GM04503 (cell line): ENCODE measurements around the gene PCNX3.

Experiments
- DNase-seq: peaks from one replicate; pipeline ENCODE4 v3.0.0-alpha.2; 2012; ENCODE audit warnings: low read depth

The PCNX3 gene

GRCh38 chr11:65580756-65581155, 34.8 kb upstream of the PCNX3 start:
- DNase-seq, result no peak

GRCh38 chr11:65581928-65582327, 33.6 kb upstream of the PCNX3 start:
- no peak for DNase-seq

GRCh38 chr11:65583589-65583988, 32.0 kb upstream of the PCNX3 start:
- DNase-seq, result no peak

- DNase-seq, result no peak
Measured at GRCh38 chr11:65584106-65584505, 31.5 kb upstream of the PCNX3 start.

- DNase-seq, result no peak
Measured at GRCh38 chr11:65584723-65585171, 30.8 kb upstream of the PCNX3 start.

- DNase-seq, result no peak
Measured at GRCh38 chr11:65585396-65586246, 30.0 kb upstream of the PCNX3 start.

- no peak for DNase-seq
Measured at GRCh38 chr11:65586247-65586630, 29.3 kb upstream of the PCNX3 start.

- no peak for DNase-seq
Measured at GRCh38 chr11:65586676-65587075, 28.9 kb upstream of the PCNX3 start.

GRCh38 chr11:65588199-65589054, 27.1 kb upstream of the PCNX3 start:
- DNase-seq, result no peak

GRCh38 chr11:65589444-65590239, 25.9 kb upstream of the PCNX3 start:
- no peak for DNase-seq

- no peak for DNase-seq
Measured at GRCh38 chr11:65590240-65590738, 25.3 kb upstream of the PCNX3 start.

- DNase-seq, result no peak
Measured at GRCh38 chr11:65591939-65592857, 23.4 kb upstream of the PCNX3 start.

GRCh38 chr11:65592858-65593517, 22.6 kb upstream of the PCNX3 start:
- DNase-seq, result no peak

- no peak for DNase-seq
Measured at GRCh38 chr11:65593518-65594414, 21.8 kb upstream of the PCNX3 start.

GRCh38 chr11:65595131-65595530, 20.4 kb upstream of the PCNX3 start:
- no peak for DNase-seq

- no peak for DNase-seq
Measured at GRCh38 chr11:65595543-65596281, 19.9 kb upstream of the PCNX3 start, which contains the start of gene KCNK7. TSS of gene KCNK7 (minus strand) at chr11:65595800. CDS start at chr11:65595772, 28 bp downstream.

GRCh38 chr11:65596520-65596919, 19.1 kb upstream of the PCNX3 start:
- DNase-seq, result no peak

GRCh38 chr11:65598258-65598699, 17.3 kb upstream of the PCNX3 start:
- no peak for DNase-seq
